GM23338 (cell line): Measurements from ENCODE around the gene SIRT3. TPM values are rescaled to one million over a fixed set of nuclear protein-coding genes. Genes with fewer than 3 reads are reported as not detected.

Experiments
- ATAC-seq: fragments of 200-7000 bp; cut with Tn5 transposase; 3 replicates; pipeline ENCODE4 v1.9.1; 2020
- DNase-seq: peaks from one replicate; pipeline ENCODE4 v3.0.0-alpha.2; 2015; ENCODE audit warnings: low spot score
- H2AFZ ChIP-seq: fragments of 200-600 bp; sonication (generic); 2 replicates; pipeline ENCODE4 v1.8.0; 2016; ENCODE audit warnings: antibody characterized with exemption, mild to moderate bottlenecking, moderate library complexity
- H3F3A ChIP-seq: fragments of 200-600 bp; sonication (generic); replicated peaks from 2 replicates; pipeline ENCODE4 v1.8.0; 2017; ENCODE audit warnings: antibody characterized with exemption, mixed run types, low read depth
- H3K27ac ChIP-seq: fragments of 200-600 bp; sonication (generic); 2 replicates; pipeline ENCODE4 v1.6.1; 2016; ENCODE audit warnings: low read depth
- H3K27me3 ChIP-seq: fragments of 200-600 bp; sonication (generic); 2 replicates; pipeline ENCODE4 v1.8.0; 2016; ENCODE audit warnings: mild to moderate bottlenecking, mixed run types, moderate library complexity; ENCODE audit not compliant: insufficient read depth
- H3K36me3 ChIP-seq: fragments of 200-600 bp; sonication (generic); 2 replicates; pipeline ENCODE4 v1.8.0; 2016; ENCODE audit warnings: mild to moderate bottlenecking; ENCODE audit not compliant: insufficient read depth
- H3K4me1 ChIP-seq: fragments of 200-600 bp; sonication (generic); 2 replicates; pipeline ENCODE4 v1.8.0; 2016; ENCODE audit warnings: mild to moderate bottlenecking, moderate library complexity; ENCODE audit not compliant: insufficient read depth
- H3K4me2 ChIP-seq: fragments of 200-600 bp; sonication (generic); 2 replicates; pipeline ENCODE4 v1.7.1; 2017; ENCODE audit warnings: mixed run types
- H3K4me3 ChIP-seq: fragments of 200-600 bp; sonication (generic); 2 replicates; pipeline ENCODE4 v1.6.1; 2016; ENCODE audit warnings: mixed run types
- H3K79me2 ChIP-seq: fragments of 200-600 bp; sonication (generic); replicated peaks from 2 replicates; pipeline ENCODE4 v1.8.0; 2017; ENCODE audit warnings: mild to moderate bottlenecking; ENCODE audit not compliant: insufficient read depth
- H3K9me2 ChIP-seq: fragments of 200-600 bp; sonication (generic); 2 replicates; pipeline ENCODE4 v1.8.0; 2017; ENCODE audit not compliant: insufficient read depth
- H4K20me1 ChIP-seq: fragments of 200-600 bp; sonication (generic); replicated peaks from 2 replicates; pipeline ENCODE4 v1.8.0; 2017; ENCODE audit warnings: mild to moderate bottlenecking; ENCODE audit not compliant: insufficient read depth
- H3K27ac Mint-ChIP-seq: 2 replicates; pipeline ENCODE4 v1.8.0; 2020; ENCODE audit warnings: inconsistent platforms, mild to moderate bottlenecking, moderate library complexity, mixed read lengths
- H3K27me3 Mint-ChIP-seq: 3 replicates; pipeline ENCODE4 v1.8.0; 2022; ENCODE audit warnings: low read depth, mild to moderate bottlenecking, moderate library complexity, mixed read lengths, inconsistent platforms; ENCODE audit not compliant: insufficient read depth, poor library complexity
- H3K36me3 Mint-ChIP-seq: 3 replicates; pipeline ENCODE4 v1.8.0; 2021; ENCODE audit warnings: low read depth, mild to moderate bottlenecking, inconsistent platforms, moderate library complexity, mixed read lengths
- H3K4me1 Mint-ChIP-seq: 3 replicates; pipeline ENCODE4 v1.8.0; 2020; ENCODE audit warnings: mild to moderate bottlenecking, inconsistent platforms, mixed read lengths
- H3K4me3 Mint-ChIP-seq: 3 replicates; pipeline ENCODE4 v1.8.0; 2021; ENCODE audit warnings: moderate library complexity, mild to moderate bottlenecking, inconsistent platforms, mixed read lengths
- H3K9me3 Mint-ChIP-seq: 3 replicates; pipeline ENCODE4 v1.8.0; 2020; ENCODE audit warnings: moderate library complexity, mild to moderate bottlenecking, inconsistent platforms, mixed read lengths
- CREB1 ChIP-seq: fragments of 250-450 bp; sonication (Bioruptor Pico); IDR thresholded peaks from 2 replicates; pipeline ENCODE4 v1.5.0; 2020; ENCODE audit warnings: low read depth, mild to moderate bottlenecking, moderate library complexity
- CTCF ChIP-seq, 2 experiments: fragments of 200-600 bp in 1 of 2; sonication (generic) in 1 of 2; conservative IDR thresholded peaks; 2 replicates each; pipeline versions ENCODE4 v1.5.1 to v1.6.1; 2016 to 2017; ENCODE audit warnings: antibody characterized with exemption in 2 of 2, low read depth in 2 of 2, mild to moderate bottlenecking in 2 of 2, moderate library complexity in 1 of 2
- EZH2phosphoT487 ChIP-seq: fragments of 200-600 bp; sonication (generic); IDR thresholded peaks from one replicate; pipeline ENCODE4 v1.8.1; 2018; ENCODE audit warnings: antibody characterized with exemption; ENCODE audit not compliant: unreplicated experiment
- JUNB ChIP-seq: IDR thresholded peaks from one replicate; pipeline ENCODE4 v1.6.1; 2016; ENCODE audit warnings: antibody characterized with exemption; ENCODE audit not compliant: unreplicated experiment
- NANOG ChIP-seq: IDR thresholded peaks from 2 replicates; pipeline ENCODE4 v1.6.1; 2016; ENCODE audit warnings: antibody characterized with exemption, borderline replicate concordance
- STAT1 ChIP-seq: IDR thresholded peaks from one replicate; pipeline ENCODE4 v1.6.1; 2016; ENCODE audit warnings: antibody characterized with exemption; ENCODE audit not compliant: unreplicated experiment
- ZNF114 ChIP-seq: fragments of 250-450 bp; sonication (Bioruptor Pico); IDR thresholded peaks from 2 replicates; pipeline ENCODE4 v1.5.0; 2020; ENCODE audit warnings: mild to moderate bottlenecking, moderate library complexity
- ZNF331 ChIP-seq: fragments of 250-450 bp; sonication (Bioruptor Pico); IDR thresholded peaks from 2 replicates; pipeline ENCODE4 v1.5.0; 2020; ENCODE audit warnings: low read depth, mild to moderate bottlenecking, moderate library complexity
- ZNF462 ChIP-seq: fragments of 250-450 bp; sonication (Bioruptor Pico); IDR thresholded peaks from 2 replicates; pipeline ENCODE4 v1.5.0; 2020; ENCODE audit warnings: mild to moderate bottlenecking, moderate library complexity
- polyA plus RNA-seq: library from polyadenylated mRNA; unstranded; fragments of >200 nt; fragmentation: Nextera tagmentation; extraction: Ambion mirVana; gene quantifications from 2 replicates; pipeline ENCODE4 v1.2.1, GENCODE V29; 2016
- total RNA-seq: library from RNA; depleted of rRNA; stranded (reverse); fragments of >200 nt; shearing (Covaris generic); gene quantifications from 2 replicates; pipeline ENCODE4 v1.2.3, GENCODE V29; 2014

SIRT3 gene
- total and polyA plus RNA-seq, 2 experiments from 2014 or later, result 7.0 to 11.4 TPM

GRCh38 chr11:278001-278951 lies 42.1 kb upstream of the SIRT3 start, which contains the start of gene NLRP6:
Gene NLRP6, plus strand, starts transcription at chr11:278407. Its CDS starts 163 bp downstream, at chr11:278570.
- no peak within 1 kb of the TSS for H3K27ac ChIP-seq
- ATAC-seq, result no peak
- no peak for DNase-seq
- Mint-ChIP-seq H3K4me3 (peak within 1 kb of the TSS; percentile 10; the same call in 1 of the 3 replicates), H3K4me1 (peaks cover 23% of the 10 kb centered on the region), H3K27me3 (peaks cover 50% of the 10 kb centered on the region), H3K9me3 (no peaks in the 10 kb centered on the region), H3K27ac (no peak within 1 kb of the TSS), H3K36me3 (no peaks in the 10 kb centered on the region; the same call in 2 of the 3 replicates)
- peak within 1 kb of the TSS; percentile 74; the same call in 1 of the 2 replicates for H3K4me2 ChIP-seq
- H3K9me2 ChIP-seq, result no peaks in the 10 kb centered on the region
- TF ChIP-seq JUNB, result no peak
- no peak for TF ChIP-seq EZH2phosphoT487
- no peak for TF ChIP-seq CTCF (conservative IDR thresholded peaks at IDR 0.05; ENCODE audit: low read depth in 2 of 2)
- no peaks in the 10 kb centered on the region for H3K4me1 ChIP-seq
- H3K27me3 ChIP-seq, result peaks cover 54% of the 10 kb centered on the region
- no peak within 1 kb of the TSS for H2AFZ ChIP-seq
- peak within 1 kb of the TSS; percentile 51 for H3K4me3 ChIP-seq
- H3K79me2 ChIP-seq, result no peaks in the 10 kb centered on the region
- H3K36me3 ChIP-seq, result no peaks in the 10 kb centered on the region
- no peaks in the 10 kb centered on the region for H4K20me1 ChIP-seq
- H3F3A ChIP-seq, result no peaks in the 10 kb centered on the region; the same call in 1 of the 2 replicates

- Mint-ChIP-seq H3K9me3 (no peaks in the 10 kb centered on the region), H3K27ac (no peak overlapping the region), H3K27me3 (peaks cover 31% of the 10 kb centered on the region), H3K4me3 (no peak overlapping the region), H3K4me1 (peaks cover 17% of the 10 kb centered on the region; the same call in 2 of the 3 replicates), H3K36me3 (no peaks in the 10 kb centered on the region)
- no peaks in the 10 kb centered on the region for H3K9me2 ChIP-seq
- H3K79me2 ChIP-seq, result no peaks in the 10 kb centered on the region
- no peaks in the 10 kb centered on the region for H4K20me1 ChIP-seq
- H3K4me3 ChIP-seq, result no peak overlapping the region
- no peaks in the 10 kb centered on the region for H3K36me3 ChIP-seq
- no peak overlapping the region for H2AFZ ChIP-seq
- ATAC-seq (no peak), DNase-seq (no peak)
- H3K4me1 ChIP-seq, result no peaks in the 10 kb centered on the region
- H3K27me3 ChIP-seq, result peaks cover 35% of the 10 kb centered on the region
- no peaks in the 10 kb centered on the region; the same call in 1 of the 2 replicates for H3F3A ChIP-seq
- no peak overlapping the region for H3K27ac ChIP-seq
- H3K4me2 ChIP-seq, result no peak overlapping the region
- TF ChIP-seq NANOG (no peak), ZNF462 (CRISPR knock-in tag) (no peak), CREB1 (no peak), ZNF331 (CRISPR knock-in tag) (no peak), STAT1 (no peak), ZNF114 (CRISPR knock-in tag) (no peak), JUNB (no peak)
Measured at GRCh38 chr11:276219-276618, 40.1 kb upstream of the SIRT3 start.
